GM23248 (cell line): ENCODE data around the gene TTI1. TPM values are rescaled to one million over a fixed set of nuclear protein-coding genes. Genes with fewer than 3 reads are reported as not detected.

Experiments used
- DNase-seq: peaks from one replicate; pipeline ENCODE4 v3.0.0-alpha.2; 2015
- H2AFZ ChIP-seq: fragments of 200-600 bp; sonication (generic); 2 replicates; pipeline ENCODE4 v1.6.1; 2016; ENCODE audit warnings: antibody characterized with exemption
- H3F3A ChIP-seq: fragments of 200-600 bp; sonication (generic); 2 replicates; pipeline ENCODE4 v1.6.1; 2016; ENCODE audit warnings: mild to moderate bottlenecking, antibody characterized with exemption, mixed run types; ENCODE audit not compliant: insufficient read depth
- H3K27ac ChIP-seq: fragments of 200-600 bp; sonication (generic); 2 replicates; pipeline ENCODE4 v1.5.1; 2016; ENCODE audit warnings: mild to moderate bottlenecking
- H3K27me3 ChIP-seq: fragments of 200-600 bp; sonication (generic); replicated peaks from 2 replicates; pipeline ENCODE4 v1.6.1; 2016; ENCODE audit warnings: mild to moderate bottlenecking; ENCODE audit not compliant: insufficient read depth
- H3K36me3 ChIP-seq: fragments of 200-600 bp; sonication (generic); 2 replicates; pipeline ENCODE4 v1.6.1; 2016; ENCODE audit warnings: low read depth, mild to moderate bottlenecking
- H3K4me1 ChIP-seq: fragments of 200-600 bp; sonication (generic); 2 replicates; pipeline ENCODE4 v1.6.1; 2016; ENCODE audit warnings: mild to moderate bottlenecking; ENCODE audit not compliant: insufficient read depth
- H3K4me2 ChIP-seq: fragments of 200-600 bp; sonication (generic); one replicate; pipeline ENCODE4 v1.6.1; 2016; ENCODE audit warnings: mild to moderate bottlenecking; ENCODE audit not compliant: unreplicated experiment
- H3K4me3 ChIP-seq: fragments of 200-600 bp; sonication (generic); 2 replicates; pipeline ENCODE4 v1.5.1; 2016; ENCODE audit warnings: mild to moderate bottlenecking
- H3K79me2 ChIP-seq: fragments of 200-600 bp; sonication (generic); 2 replicates; pipeline ENCODE4 v1.6.1; 2016; ENCODE audit warnings: mild to moderate bottlenecking; ENCODE audit not compliant: insufficient read depth
- H3K9ac ChIP-seq: fragments of 200-600 bp; sonication (generic); 2 replicates; pipeline ENCODE4 v1.6.1; 2016; ENCODE audit warnings: mild to moderate bottlenecking
- H3K9me2 ChIP-seq: fragments of 200-600 bp; sonication (generic); 2 replicates; pipeline ENCODE4 v1.6.1; 2016; ENCODE audit warnings: mixed run types, mild to moderate bottlenecking, moderate library complexity; ENCODE audit not compliant: insufficient read depth
- H3K9me3 ChIP-seq: fragments of 200-600 bp; sonication (generic); one replicate; pipeline ENCODE4 v1.6.1; 2017; ENCODE audit warnings: low read depth
- H4K20me1 ChIP-seq: fragments of 200-600 bp; sonication (generic); 2 replicates; pipeline ENCODE4 v1.6.0; 2016; ENCODE audit not compliant: insufficient read depth
- EZH2 ChIP-seq: fragments of 200-600 bp; sonication (generic); IDR thresholded peaks from 2 replicates; pipeline ENCODE4 v1.6.1; 2018; ENCODE audit warnings: antibody characterized with exemption, mild to moderate bottlenecking; ENCODE audit not compliant: insufficient read depth, poor library complexity, severe bottlenecking
- EZH2phosphoT487 ChIP-seq: fragments of 200-600 bp; sonication (generic); IDR thresholded peaks from 2 replicates; pipeline ENCODE4 v1.6.1; 2018; ENCODE audit warnings: antibody characterized with exemption, moderate library complexity, mild to moderate bottlenecking, low read depth; ENCODE audit not compliant: insufficient read depth
- WGBS, 2 experiments: methylation state at CpG; one replicate each; pipeline ENCODE4 v1.1.6; 2015 to 2017; ENCODE audit warnings: low lambda C conversion rate in 2 of 2, low coverage in 1 of 2; ENCODE audit errors: missing lambda C conversion rate in 2 of 2; 5-methylcytosine and 5-hydroxymethylcytosine counted together
- in situ Hi-C: fragments of 300-500 bp; cut with MboI; formaldehyde crosslinking; loops from 2 replicates; pipeline ENCODE4 v1.15.0; 2020
- polyA plus RNA-seq: library from polyadenylated mRNA; unstranded; fragments of >200 nt; fragmentation: Nextera tagmentation; extraction: Ambion mirVana; gene quantifications from 2 replicates; pipeline ENCODE4 v1.2.1, GENCODE V29; 2016
- total RNA-seq: library from RNA; depleted of rRNA; stranded (reverse); fragments of >200 nt; shearing (Covaris generic); gene quantifications from 2 replicates; pipeline ENCODE4 v1.2.3, GENCODE V29; 2014

The TTI1 gene
- total and polyA plus RNA-seq, 2 experiments from 2014 or later: 12.1 to 12.2 TPM

- no peak overlapping the region for H3K9ac ChIP-seq
- no peak overlapping the region for H2AFZ ChIP-seq
- H3K27me3 ChIP-seq: no peaks in the 10 kb centered on the region
- H4K20me1 ChIP-seq: no peaks in the 10 kb centered on the region
- H3K79me2 ChIP-seq: peaks cover 64% of the 10 kb centered on the region
- in situ Hi-C loops: loop anchor here (10.0 kb wide), 1 partner anchor 87 kb away; the partner anchor contains the start of gene TGM2
- TF ChIP-seq EZH2phosphoT487: no peak
- 93 to 94% methylated on average over 2 of the region's 2 CpGs for WGBS, 2 experiments
- no peak overlapping the region for H3K4me3 ChIP-seq
- H3K36me3 ChIP-seq: peaks cover 21% of the 10 kb centered on the region; the same call in 1 of the 2 replicates
- H3K4me1 ChIP-seq: peaks cover 18% of the 10 kb centered on the region
- no peak overlapping the region for H3K4me2 ChIP-seq
- H3K9me2 ChIP-seq: no peaks in the 10 kb centered on the region
- peaks cover 25% of the 10 kb centered on the region for H3F3A ChIP-seq
- no peak overlapping the region for H3K27ac ChIP-seq
- DNase-seq: no peak
- no peaks in the 10 kb centered on the region for H3K9me3 ChIP-seq
Measured at GRCh38 chr20:38078084-38078483, 44.8 kb upstream of the TTI1 start.

- no peak for TF ChIP-seq EZH2phosphoT487
- no peak for TF ChIP-seq EZH2
- H3K4me3 ChIP-seq: no peak overlapping the region
- H3F3A ChIP-seq: peaks cover 39% of the 10 kb centered on the region
- no peaks in the 10 kb centered on the region for H4K20me1 ChIP-seq
- H3K9me3 ChIP-seq: no peaks in the 10 kb centered on the region
- peaks cover 48% of the 10 kb centered on the region for H3K79me2 ChIP-seq
- peaks cover 21% of the 10 kb centered on the region for H3K36me3 ChIP-seq
- H3K4me2 ChIP-seq: no peak overlapping the region
- H3K27me3 ChIP-seq: no peaks in the 10 kb centered on the region
- no peak overlapping the region for H2AFZ ChIP-seq
- no peak overlapping the region for H3K27ac ChIP-seq
- H3K4me1 ChIP-seq: peaks cover 24% of the 10 kb centered on the region
- no peak for DNase-seq
- in situ Hi-C loops: loop anchor here (10.0 kb wide), 1 partner anchor 88 kb away; the partner anchor contains the start of gene TGM2
- no peaks in the 10 kb centered on the region for H3K9me2 ChIP-seq
- H3K9ac ChIP-seq: no peak overlapping the region
Measured at GRCh38 chr20:38076548-38076947, 43.3 kb upstream of the TTI1 start.

DNA sequence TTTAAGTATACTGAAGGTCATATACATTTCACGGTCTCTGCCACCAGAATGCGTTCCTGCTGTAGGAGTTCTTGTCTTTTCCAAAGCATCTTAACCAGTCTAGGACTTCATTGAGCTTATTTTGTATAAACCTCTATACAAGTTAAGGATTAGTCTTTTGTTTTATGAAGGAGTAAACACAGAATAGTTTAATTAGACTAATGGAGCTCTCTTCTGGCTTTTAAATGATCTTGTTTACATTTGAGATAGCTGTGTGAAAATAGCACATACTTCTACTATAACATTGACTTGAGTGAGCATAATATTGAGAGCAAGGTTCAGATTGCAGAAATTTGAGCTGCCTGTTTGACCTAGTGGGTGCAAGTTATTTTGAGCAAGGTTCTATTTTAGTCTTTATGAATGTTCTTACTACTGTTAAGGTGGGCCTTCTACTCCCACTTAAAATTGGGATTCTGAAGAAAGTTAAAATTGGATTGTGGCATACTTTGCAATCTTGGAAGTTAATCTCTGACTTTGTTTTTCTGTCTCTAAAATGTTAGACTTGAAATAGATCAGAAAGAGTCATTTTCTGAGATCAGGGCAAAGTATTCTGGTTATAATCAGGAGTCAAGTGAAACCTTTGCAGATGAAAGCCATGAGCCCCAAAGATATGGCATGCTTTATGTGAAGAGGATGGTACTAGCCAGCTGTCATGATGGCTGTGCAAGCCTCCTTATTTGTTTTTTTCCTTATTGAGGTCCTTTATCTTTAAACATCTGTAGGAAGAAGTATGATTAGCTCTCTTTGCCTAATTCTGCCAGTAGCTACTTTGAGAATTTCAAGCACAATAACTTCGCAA, 42.1 kb upstream of the TTI1 start:
- Histone ChIP-seq H3K9me2 (no peaks in the 10 kb centered on the region), H3K36me3 (peaks cover 24% of the 10 kb centered on the region), H3K79me2 (peaks cover 37% of the 10 kb centered on the region), H3K4me1 (peaks cover 24% of the 10 kb centered on the region), H3K9ac (no peak overlapping the region), H2AFZ (no peak overlapping the region), H3K4me2 (no peak overlapping the region), H3F3A (peaks cover 43% of the 10 kb centered on the region), H3K4me3 (no peak overlapping the region), H4K20me1 (no peaks in the 10 kb centered on the region), H3K27ac (no peak overlapping the region), H3K9me3 (no peaks in the 10 kb centered on the region), H3K27me3 (no peaks in the 10 kb centered on the region)
- in situ Hi-C loops: loop anchor here (10.0 kb wide), 1 partner anchor 89 kb away; the partner anchor contains the start of gene TGM2
- WGBS, 2 experiments: 99 to 100% methylated on average over 3 of the region's 3 CpGs
- TF ChIP-seq EZH2: no peak
- TF ChIP-seq EZH2phosphoT487: no peak
- DNase-seq: no peak

DNA sequence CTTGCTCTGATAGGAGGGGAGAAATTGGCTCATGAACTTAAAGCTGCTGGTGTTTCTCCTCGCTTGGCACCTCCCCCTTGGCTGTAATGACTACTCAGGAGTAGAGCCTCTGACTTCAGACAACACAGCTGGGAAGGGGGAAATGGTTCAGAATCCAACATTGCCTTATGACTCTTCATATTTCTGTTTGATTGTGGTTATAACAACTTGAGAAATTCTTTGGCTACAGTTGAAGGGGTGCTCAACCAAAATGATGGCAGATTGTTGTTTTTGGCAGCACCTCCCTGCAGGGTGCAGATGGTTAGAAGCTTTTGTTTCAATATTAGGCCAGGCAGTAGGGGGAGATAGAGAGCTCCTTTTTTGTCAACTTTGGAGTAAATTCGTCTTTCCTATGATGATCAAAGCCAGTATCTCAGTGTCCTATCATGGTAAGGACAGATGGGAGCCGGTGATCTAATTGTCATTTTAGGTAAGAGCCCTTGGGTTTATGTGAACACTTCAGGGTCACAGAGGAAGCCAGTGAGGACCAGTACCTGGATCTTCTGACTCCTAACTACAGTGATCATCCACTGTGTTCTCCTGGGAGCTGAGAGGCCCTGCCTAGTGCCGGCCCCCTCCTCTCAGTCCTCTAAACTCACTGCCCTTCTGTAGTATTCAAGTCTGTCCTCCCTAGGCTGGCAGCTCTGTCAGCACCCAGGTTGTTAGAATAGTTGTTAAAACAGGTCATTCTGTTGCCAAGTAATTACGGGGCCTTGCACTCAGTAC, 40.2 kb upstream of the TTI1 start:
- H2AFZ ChIP-seq: no peak overlapping the region
- 0 out of 2 replicates have a peak overlapping the region, but pooled peaks have one; percentile 20 for H3K27ac ChIP-seq
- no peaks in the 10 kb centered on the region for H3K9me3 ChIP-seq
- peaks cover 32% of the 10 kb centered on the region for H3K36me3 ChIP-seq
- H3K4me3 ChIP-seq: no peak overlapping the region
- WGBS, 2 experiments: 40 to 43% methylated on average over 5 of the region's 5 CpGs
- no peaks in the 10 kb centered on the region for H3K27me3 ChIP-seq
- H3K9me2 ChIP-seq: no peaks in the 10 kb centered on the region
- peaks cover 24% of the 10 kb centered on the region for H3K4me1 ChIP-seq
- DNase-seq: peak; percentile 89
- H3K4me2 ChIP-seq: peak overlapping the region; percentile 22
- in situ Hi-C loops: loop anchor here (5.0 to 10.0 kb wide), 2 partner anchors 91 to 149 kb away; partner anchors contain the start of gene TGM2
- TF ChIP-seq EZH2phosphoT487: no peak
- TF ChIP-seq EZH2: no peak
- peaks cover 18% of the 10 kb centered on the region for H3K79me2 ChIP-seq
- peaks cover 43% of the 10 kb centered on the region for H3F3A ChIP-seq
- H4K20me1 ChIP-seq: no peaks in the 10 kb centered on the region
- no peak overlapping the region for H3K9ac ChIP-seq
